HG03571 (cell line): Measurements from ENCODE around the gene IFNA2.
"Not testable (repeated sequence)": the region's sequence is repeated elsewhere in the genome, so short reads cannot be mapped to it uniquely, and the experiment has no call there.

Source experiments
- ATAC-seq: cut with Tn5 transposase; IDR thresholded peaks from one replicate; pipeline ENCODE4 v1.9.1; 2021; ENCODE audit not compliant: unreplicated experiment

Gene IFNA2

DNA sequence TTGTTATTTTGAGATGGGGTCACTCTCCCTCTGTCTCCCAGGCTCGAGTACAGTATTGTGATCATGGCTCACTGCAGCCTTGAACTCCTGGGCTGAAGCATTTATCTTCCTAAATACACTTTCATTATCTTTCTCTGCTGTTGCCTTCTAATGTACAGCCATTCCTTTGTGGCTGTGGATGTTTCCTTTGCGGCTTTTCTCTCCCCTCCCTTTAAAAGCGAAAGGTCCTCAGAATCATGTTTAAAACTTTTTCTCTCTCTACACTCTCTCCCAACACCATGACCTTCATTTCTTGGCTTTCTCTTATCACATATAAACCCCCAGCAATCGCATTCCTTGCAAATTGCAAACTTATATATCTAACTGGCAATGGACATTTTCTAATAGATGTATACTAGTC, 1.6 kb downstream of the IFNA2 start:
- ATAC-seq, result no peak

DNA sequence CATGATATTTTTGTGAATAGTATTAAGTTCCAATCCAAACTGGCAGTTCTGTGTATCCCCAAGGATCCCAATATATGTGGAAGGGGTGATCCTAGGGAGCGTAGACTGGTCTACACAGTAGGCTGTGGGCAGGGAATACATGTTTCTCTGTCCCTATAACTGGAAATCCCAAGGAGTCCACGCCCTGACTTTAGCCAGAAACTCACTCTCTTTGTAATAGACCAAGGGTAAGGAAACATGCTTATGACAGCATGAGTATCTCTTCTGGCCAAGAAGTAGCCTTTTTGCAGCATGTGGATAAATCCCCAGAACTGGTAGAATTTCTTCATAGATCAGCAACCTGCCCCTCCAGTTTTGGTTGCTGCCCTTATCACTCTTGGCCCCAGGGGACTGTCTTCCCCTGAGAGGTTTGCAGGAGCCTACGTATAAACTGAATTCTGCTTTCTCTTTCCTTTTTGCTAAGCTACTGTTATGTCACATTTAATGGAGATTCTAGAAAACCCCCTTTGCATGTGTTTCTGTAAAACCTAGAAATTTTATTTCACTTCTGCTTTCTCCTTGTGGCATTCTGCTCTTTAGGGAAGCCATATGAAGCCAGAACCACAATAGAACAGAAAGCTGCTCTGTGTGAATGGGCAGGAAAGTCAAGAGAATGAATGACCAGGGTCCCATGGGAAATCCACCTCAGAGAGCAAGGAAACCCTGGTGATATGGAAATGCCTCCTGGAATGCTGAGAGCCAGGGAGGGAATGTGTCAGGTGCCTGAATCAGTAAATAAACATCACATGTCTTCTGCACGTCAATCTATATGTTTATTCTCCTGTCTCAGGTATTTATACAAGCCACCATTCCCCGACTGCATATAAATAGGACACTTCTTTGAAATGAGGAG, 3.5 kb downstream of the IFNA2 start:
- peak; percentile 97 for ATAC-seq

DNA sequence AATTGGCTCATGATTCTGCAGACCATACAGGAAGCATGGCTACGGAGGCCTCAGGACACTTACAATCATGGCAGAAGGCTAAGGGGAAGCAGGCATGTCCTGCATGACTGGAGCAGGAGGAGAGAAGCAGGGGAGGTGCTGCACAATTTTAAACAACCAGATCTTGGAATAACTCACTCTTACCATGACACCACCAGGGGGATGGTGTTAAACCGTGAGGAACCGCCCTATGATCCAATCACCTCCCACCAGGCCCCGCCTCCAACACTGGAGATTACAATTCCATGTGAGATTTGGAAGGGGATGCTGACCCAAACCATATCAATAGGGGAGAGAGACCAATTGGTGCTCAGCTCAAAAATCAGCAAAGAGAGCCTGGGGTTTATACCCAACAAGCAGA, 13.7 kb downstream of the IFNA2 start:
- ATAC-seq, result not testable (repeated sequence)

DNA sequence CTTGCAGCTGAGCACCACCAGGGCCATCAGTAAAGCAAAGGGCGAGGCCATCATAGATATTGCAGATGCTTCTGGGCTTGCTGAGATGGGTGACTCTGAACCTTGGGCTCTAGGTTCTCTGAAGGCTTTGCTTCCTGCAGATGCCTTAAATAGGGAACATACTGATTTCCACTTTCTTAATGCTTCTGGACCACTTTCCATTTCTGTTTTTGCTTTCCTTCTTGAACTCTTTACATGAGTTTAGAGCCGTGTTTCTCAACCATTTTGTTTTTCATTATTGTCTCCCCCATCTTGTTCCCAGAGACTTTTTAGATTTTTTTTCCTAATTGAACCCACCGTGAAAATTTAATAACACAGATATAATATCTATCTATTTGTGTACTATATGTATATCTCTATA, 17.2 kb downstream of the IFNA2 start, which contains the start of gene IFNA13:
TSS of gene IFNA13 (minus strand) at position 101 of the 400 bp plus-strand sequence. CDS start at position 54, 47 bp downstream.
- no peak for ATAC-seq

GRCh38 chr9:21367169-21367568, 18.0 kb downstream of the IFNA2 start:
- peak; percentile 90 for ATAC-seq

GRCh38 chr9:21362287-21362686, 22.9 kb downstream of the IFNA2 start:
- ATAC-seq, result no peak

- ATAC-seq, result peak; percentile 86
These were observed 27.4 kb downstream of the IFNA2 start for GRCh38 chr9:21357479-21358460.

DNA sequence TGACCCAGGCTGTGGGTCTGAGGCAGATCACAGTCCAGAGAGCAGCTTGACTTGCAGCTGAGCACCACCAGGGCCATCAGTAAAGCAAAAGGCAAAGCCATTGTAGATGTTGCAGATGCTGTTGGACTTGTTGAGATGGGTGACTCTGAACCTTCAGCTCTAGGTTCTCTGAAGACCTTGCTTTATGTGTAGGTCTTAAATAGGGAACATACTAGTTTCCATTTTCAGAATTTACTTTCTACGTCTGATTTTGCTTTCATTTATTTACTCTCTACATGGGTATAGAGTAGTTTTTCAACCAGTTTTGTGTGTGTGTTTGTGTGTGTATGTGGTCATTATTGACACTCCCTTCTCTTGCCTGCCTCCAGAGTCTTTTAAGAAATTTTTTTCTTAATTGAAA, 34.4 kb downstream of the IFNA2 start, which contains the start of gene IFNA6:
TSS of gene IFNA6 (minus strand) at position 101 of the 400 bp plus-strand sequence. CDS start at position 101, 0 bp downstream.
- no peak for ATAC-seq

GRCh38 chr9:21348430-21348970, 36.7 kb downstream of the IFNA2 start:
- ATAC-seq, result no peak

DNA sequence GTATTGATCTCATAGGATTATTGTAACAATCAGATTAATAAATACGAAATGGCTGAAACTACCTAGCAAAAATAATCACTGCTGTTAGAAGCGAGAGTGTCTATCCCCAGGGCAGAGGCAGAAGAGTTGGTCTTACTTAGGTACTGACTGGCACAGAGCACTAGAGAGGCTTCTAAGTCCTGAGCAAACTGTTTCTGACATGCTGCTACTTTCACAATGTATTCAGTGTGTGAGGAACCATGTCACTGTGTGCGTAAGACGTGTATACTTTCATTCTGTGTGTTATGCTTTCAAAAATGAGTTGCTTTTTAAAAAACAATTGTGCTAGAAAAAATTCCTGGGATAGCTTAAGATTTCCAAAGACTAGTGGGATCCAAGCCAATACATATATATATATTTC, 44.5 kb downstream of the IFNA2 start:
- ATAC-seq, result no peak

DNA sequence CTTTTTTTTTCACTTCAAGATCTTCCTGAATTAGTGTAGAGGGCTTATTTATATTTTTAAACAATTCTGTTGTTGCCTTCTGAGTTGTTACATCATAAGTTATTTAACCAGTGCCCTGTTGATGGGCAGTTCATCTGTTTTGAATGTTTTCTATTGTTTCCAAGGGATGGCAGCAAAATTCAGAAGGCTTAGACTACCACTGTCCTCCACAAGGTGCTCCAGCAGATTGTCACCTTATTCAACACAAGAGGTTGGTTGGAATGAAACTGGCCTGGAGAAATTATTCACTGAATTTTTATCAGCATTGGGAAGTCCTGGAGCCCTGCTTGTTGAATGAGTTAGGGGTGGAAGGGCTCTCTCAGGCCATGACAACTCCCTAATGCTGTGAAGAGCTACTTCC, 48.7 kb downstream of the IFNA2 start:
- ATAC-seq, result no peak

DNA sequence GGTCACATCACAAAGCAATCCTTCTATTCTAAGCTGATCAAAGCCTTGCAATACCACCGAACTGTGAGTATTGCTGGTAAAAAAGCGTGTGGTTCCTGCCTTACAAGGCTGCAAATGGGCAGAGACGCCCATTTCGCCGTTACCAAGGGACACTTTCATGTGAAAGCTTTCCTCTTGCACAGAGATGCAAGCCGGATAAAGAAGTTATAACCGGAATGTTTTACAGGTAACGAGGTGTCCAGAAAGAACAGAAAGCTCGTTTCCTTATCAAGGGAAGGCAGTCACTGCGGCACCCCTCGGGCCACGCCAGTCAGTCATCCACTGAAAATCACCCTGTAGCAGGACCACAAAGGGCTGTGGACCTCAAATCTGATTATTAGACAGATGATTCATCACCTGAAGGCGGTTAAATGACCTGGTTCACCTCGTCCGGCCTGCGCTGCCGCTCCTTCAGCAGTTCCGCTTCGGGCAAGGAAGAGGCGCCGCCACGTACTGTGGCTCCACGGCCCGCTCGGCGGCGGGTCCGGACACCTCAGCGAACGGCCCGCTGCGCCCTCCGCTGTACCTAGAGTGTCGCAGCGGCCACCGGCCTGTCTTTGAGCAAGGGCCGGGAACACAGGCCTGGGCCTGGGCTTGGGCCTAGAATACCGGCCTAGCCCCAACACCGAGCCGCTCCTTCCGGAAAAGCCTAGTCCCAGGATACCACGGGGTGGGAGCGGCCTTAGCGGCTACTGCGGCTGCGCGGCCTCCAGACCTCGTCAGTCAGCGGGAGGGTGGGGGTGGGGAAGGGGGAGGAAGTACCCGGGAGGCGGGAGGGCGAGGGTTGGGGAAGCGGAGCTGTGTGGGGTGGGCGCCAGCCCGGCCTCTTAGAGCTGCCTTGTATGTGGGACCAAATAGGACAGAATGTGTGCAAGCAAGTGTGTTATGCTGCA, 50.2 kb downstream of the IFNA2 start, which contains the start of gene KLHL9:
TSS of gene KLHL9 (minus strand) at position 704 of the 932 bp plus-strand sequence. CDS start at position 159, 545 bp downstream.
- peak; percentile 84 for ATAC-seq
